ENCODE measurements around the gene CRMP1.
"Not testable (repeated sequence)": the region's sequence is repeated elsewhere in the genome, so short reads cannot be mapped to it uniquely, and the experiment has no call there.

CRMP1 gene

GRCh38 chr4:5816851-5817375 lies 76.0 kb downstream of the CRMP1 start:
- no peak for DNase-seq

- no peak for DNase-seq
These were observed 76.8 kb downstream of the CRMP1 start for GRCh38 chr4:5816101-5816500.

GRCh38 chr4:5815641-5816040 lies 77.2 kb downstream of the CRMP1 start:
- no peak for DNase-seq

- DNase-seq, result no peak
These were observed 78.5 kb downstream of the CRMP1 start for GRCh38 chr4:5814421-5814820.

- no peak for DNase-seq
These were observed 79.0 kb downstream of the CRMP1 start for GRCh38 chr4:5813882-5814255.

GRCh38 chr4:5812506-5813229 lies 80.2 kb downstream of the CRMP1 start:
- DNase-seq, result peak; percentile 21

GRCh38 chr4:5812057-5812456 lies 80.8 kb downstream of the CRMP1 start:
- DNase-seq, result not testable (repeated sequence)

GRCh38 chr4:5810770-5811430 lies 82.0 kb downstream of the CRMP1 start:
- no peak for DNase-seq

GRCh38 chr4:5810151-5810550 lies 82.7 kb downstream of the CRMP1 start:
- DNase-seq, result no peak

- DNase-seq, result no peak
These were observed 83.6 kb downstream of the CRMP1 start for GRCh38 chr4:5809216-5809776.

GRCh38 chr4:5808081-5808741 lies 84.7 kb downstream of the CRMP1 start:
- no peak for DNase-seq

GRCh38 chr4:5805270-5805669 lies 87.6 kb downstream of the CRMP1 start:
- no peak for DNase-seq

- DNase-seq, result no peak
These were observed 88.2 kb downstream of the CRMP1 start for GRCh38 chr4:5804656-5805055.

GRCh38 chr4:5802565-5802964 lies 90.3 kb downstream of the CRMP1 start:
- DNase-seq, result no peak

- no peak for DNase-seq
These were observed 91.2 kb downstream of the CRMP1 start for GRCh38 chr4:5801696-5802095.

GRCh38 chr4:5800496-5800895 lies 92.4 kb downstream of the CRMP1 start:
- no peak for DNase-seq

GRCh38 chr4:5799406-5799805 lies 93.5 kb downstream of the CRMP1 start:
- DNase-seq, result no peak

- no peak for DNase-seq
These were observed 93.9 kb downstream of the CRMP1 start for GRCh38 chr4:5798946-5799345.

- DNase-seq, result no peak
These were observed 94.4 kb downstream of the CRMP1 start for GRCh38 chr4:5798462-5798861.

GRCh38 chr4:5797866-5798265 lies 95.0 kb downstream of the CRMP1 start:
- DNase-seq, result no peak

- no peak for DNase-seq
These were observed 95.9 kb downstream of the CRMP1 start for GRCh38 chr4:5796976-5797375.

GRCh38 chr4:5795580-5795979 lies 97.3 kb downstream of the CRMP1 start:
- DNase-seq, result no peak

- DNase-seq, result no peak
These were observed 99.4 kb downstream of the CRMP1 start for GRCh38 chr4:5793514-5793913.

- DNase-seq, result no peak
These were observed 101.2 kb downstream of the CRMP1 start for GRCh38 chr4:5791654-5792053.

All from NCI-H1105 (cell line).